IPS DF 4.7 (cell line): ENCODE data around the gene RFWD3.
"Not testable (repeated sequence)": the region's sequence is repeated elsewhere in the genome, so short reads cannot be mapped to it uniquely, and the experiment has no call there.

Experiments
- DNase-seq: peaks from one replicate; pipeline ENCODE4 v3.0.0-alpha.2; 2013; ENCODE audit warnings: low spot score; ENCODE audit errors: extremely low read depth

RFWD3 gene

GRCh38 chr16:74666425-74667254 lies at the start of gene RFWD3:
RFWD3 (minus strand) TSS chr16:74666877; CDS start chr16:74661449, 5,428 bp downstream.
- peak; percentile 96 for DNase-seq

GRCh38 chr16:74716355-74716754 lies 49.7 kb upstream of the RFWD3 start:
- no peak for DNase-seq

- no peak for DNase-seq
Observed at GRCh38 chr16:74713876-74714275, 47.2 kb upstream of the RFWD3 start.

GRCh38 chr16:74713325-74713724 lies 46.6 kb upstream of the RFWD3 start:
- DNase-seq = no peak

GRCh38 chr16:74711938-74712337 lies 45.3 kb upstream of the RFWD3 start:
- DNase-seq = no peak

- no peak for DNase-seq
Observed at GRCh38 chr16:74710401-74710800, 43.7 kb upstream of the RFWD3 start.

- DNase-seq = no peak
Observed at GRCh38 chr16:74709441-74709877, 42.8 kb upstream of the RFWD3 start.

GRCh38 chr16:74700438-74701225 lies 34.0 kb upstream of the RFWD3 start, which contains the start of gene MLKL:
MLKL (minus strand) TSS chr16:74700862; CDS start chr16:74695757, 5,105 bp downstream.
- no peak for DNase-seq

- no peak for DNase-seq
Observed at GRCh38 chr16:74700116-74700437, 33.4 kb upstream of the RFWD3 start.

GRCh38 chr16:74699666-74700065 lies 33.0 kb upstream of the RFWD3 start:
- DNase-seq = no peak

GRCh38 chr16:74698222-74698621 lies 31.5 kb upstream of the RFWD3 start:
- no peak for DNase-seq

GRCh38 chr16:74695450-74696422 lies 29.1 kb upstream of the RFWD3 start:
- DNase-seq = peak; percentile 79

- no peak for DNase-seq
Observed at GRCh38 chr16:74691093-74691855, 24.6 kb upstream of the RFWD3 start.

- no peak for DNase-seq
Observed at GRCh38 chr16:74682556-74682955, 15.9 kb upstream of the RFWD3 start.

GRCh38 chr16:74680681-74681080 lies 14.0 kb upstream of the RFWD3 start:
- no peak for DNase-seq

- no peak for DNase-seq
Observed at GRCh38 chr16:74679983-74680382, 13.3 kb upstream of the RFWD3 start.

GRCh38 chr16:74677868-74678267 lies 11.2 kb upstream of the RFWD3 start:
- DNase-seq = no peak

- DNase-seq = no peak
Observed at GRCh38 chr16:74673876-74674275, 7.2 kb upstream of the RFWD3 start.

GRCh38 chr16:74668877-74669276 lies 2.2 kb upstream of the RFWD3 start:
- DNase-seq = not testable (repeated sequence)

- no peak for DNase-seq
Observed at GRCh38 chr16:74667255-74667700, 601 bp upstream of the RFWD3 start.
